ENCODE measurements around the gene C2orf68. TPM values are rescaled to one million over a fixed set of nuclear protein-coding genes. Genes with fewer than 3 reads are reported as not detected.

C2orf68 gene
- total and polyA plus RNA-seq, 2 of the 13 experiments (the other 11 are each of a cell fraction or from before 2014, with no cell fraction given) = 47.1 to 77.4 TPM

- Histone ChIP-seq H3K79me2 (ENCODE audit: insufficient read depth, low read length) (no peaks in the 10 kb centered on the region), H3K36me3 (replicated peaks in 1 of 2; ENCODE audit: control insufficient read depth in 1 of 2, insufficient read depth in 2 of 2, low read length in 2 of 2) (no peaks in the 10 kb centered on the region), H3K4me3 (replicated peaks in 1 of 3; ENCODE audit: insufficient read depth in 1 of 3, low read depth in 2 of 3, low read length in 3 of 3) (no peak overlapping the region), H3K27me3 (ENCODE audit: control insufficient read depth in 1 of 2, insufficient read depth in 2 of 2, low read length in 2 of 2) (no peaks in the 10 kb centered on the region), H3K27ac (ENCODE audit: extremely low read length, insufficient read depth, low read length) (no peak overlapping the region), H3K9ac (ENCODE audit: insufficient read depth, low read depth, low read length) (no peak overlapping the region), H3K9me3 (ENCODE audit: low read length) (no peaks in the 10 kb centered on the region), H4K20me1 (ENCODE audit: insufficient read depth, low read length) (no peaks in the 10 kb centered on the region), H3K4me1 (ENCODE audit: insufficient read depth, low read length) (peaks cover 97% of the 10 kb centered on the region), H2AFZ (ENCODE audit: low read length) (no peak overlapping the region), H3K4me2 (ENCODE audit: low read depth, low read length) (no peak overlapping the region)
- WGBS (ENCODE audit: low lambda C conversion rate) = 80% methylated on average over 4 of the region's 4 CpGs
- CTCF ChIA-PET (ENCODE audit: low intra/inter-chr PET ratio, low total read pairs) = no interaction called here
- no TSS peak for BruUV-seq (replicated peaks)
- no peak for TF ChIP-seq MAFF (IDR thresholded peaks at IDR 0.05; ENCODE audit: low read depth, low read length)
- TF ChIP-seq ZNF234 (CRISPR knock-in tag; conservative IDR thresholded peaks at IDR 0.05) = no peak
- no peak for TF ChIP-seq PHF21A (CRISPR knock-in tag; IDR thresholded peaks at IDR 0.05)
- TF ChIP-seq CEBPB (IDR thresholded peaks at IDR 0.05; ENCODE audit: borderline replicate concordance, low read depth, low read length) = no peak
- no peak for TF ChIP-seq ZNF407 (CRISPR knock-in tag; IDR thresholded peaks at IDR 0.05; ENCODE audit: not compliant biosample characterization)
- TF ChIP-seq ZNF580 (CRISPR knock-in tag; IDR thresholded peaks at IDR 0.05; ENCODE audit: borderline replicate concordance, low read depth) = no peak
- no peak for TF ChIP-seq E2F2 (CRISPR knock-in tag; IDR thresholded peaks at IDR 0.05; ENCODE audit: borderline replicate concordance)
- TF ChIP-seq AHR (CRISPR knock-in tag; IDR thresholded peaks at IDR 0.05) = no peak
- no peak for TF ChIP-seq MLX (CRISPR knock-in tag; IDR thresholded peaks at IDR 0.05)
- in situ Hi-C loops (cut with HindIII; ENCODE audit: extremely low pct_ligation_motif_present, low pct_unique_long_range_greater_than_20kb) = no loop called here
- POLR2A ChIA-PET = interaction anchor here (1.6 to 25.9 kb wide), 4 partner anchors 9 to 31 kb away, joined by 8 to 795 read pairs (median 334); partner anchors contain the start of genes C2orf68, GGCX, RNF181 and TMEM150A
- DNase-seq (ENCODE audit: low spot score) = no peak
- no peak for ATAC-seq
- intact Hi-C loops (cut with micrococcal nuclease; ENCODE audit: unreplicated experiment) = no loop called here
- FAIRE-seq = no peak
Measured at GRCh38 chr2:85588645-85589044, 23.2 kb downstream of the C2orf68 start.
